Effector memory CD8-positive, alpha-beta T cell (primary cell): Measurements from ENCODE around the gene OOSP3.

ENCODE experiments used
- ATAC-seq: fragments of 150-1000 bp; cut with Tn5 transposase; replicated peaks from 2 replicates; pipeline ENCODE4 v1.10.0; 2021; ENCODE audit warnings: mild to moderate bottlenecking, moderate library complexity
- DNase-seq, 3 experiments: peaks; one replicate each; pipeline ENCODE4 v3.0.0; 2021
- H3K27ac Mint-ChIP-seq, 2 donors: one replicate each; pipeline ENCODE4 v1.8.0; 2022; ENCODE audit warnings: mild to moderate bottlenecking in 2 of 2, mixed read lengths in 2 of 2, moderate library complexity in 2 of 2
- H3K27me3 Mint-ChIP-seq, 2 donors: one replicate each; pipeline ENCODE4 v1.8.0; 2022; ENCODE audit warnings: mixed read lengths in 2 of 2
- H3K36me3 Mint-ChIP-seq: one replicate; pipeline ENCODE4 v1.8.0; 2022; ENCODE audit warnings: mild to moderate bottlenecking, moderate library complexity, mixed read lengths; ENCODE audit not compliant: insufficient read depth
- H3K4me1 Mint-ChIP-seq, 2 donors: one replicate each; pipeline ENCODE4 v1.8.0; 2022; ENCODE audit warnings: low read depth in 2 of 2, mixed read lengths in 2 of 2
- H3K4me3 Mint-ChIP-seq, 2 donors: one replicate each; pipeline ENCODE4 v1.8.0; 2022; ENCODE audit warnings: mild to moderate bottlenecking in 2 of 2, mixed read lengths in 2 of 2, moderate library complexity in 2 of 2
- H3K9me3 Mint-ChIP-seq, 2 donors: one replicate each; pipeline ENCODE4 v1.8.0; 2022; ENCODE audit warnings: mixed read lengths in 2 of 2

OOSP3 gene

GRCh38 chr11:59938718-59939117 is 60.1 kb downstream of the OOSP3 start:
- H3K36me3 Mint-ChIP-seq: no peaks in the 10 kb centered on the region
- no peak overlapping the region for H3K27ac Mint-ChIP-seq
- H3K9me3 Mint-ChIP-seq: no peaks in the 10 kb centered on the region
- DNase-seq: no peak
- peaks cover 32% of the 10 kb centered on the region in 2 donors for H3K27me3 Mint-ChIP-seq
- H3K4me3 Mint-ChIP-seq: no peak overlapping the region
- H3K4me1 Mint-ChIP-seq: no peaks in the 10 kb centered on the region
- ATAC-seq: no peak

GRCh38 chr11:59939482-59939881 is 60.9 kb downstream of the OOSP3 start:
- no peaks in the 10 kb centered on the region for H3K4me1 Mint-ChIP-seq
- no peak overlapping the region for H3K4me3 Mint-ChIP-seq
- ATAC-seq: no peak
- H3K36me3 Mint-ChIP-seq: no peaks in the 10 kb centered on the region
- no peak overlapping the region for H3K27ac Mint-ChIP-seq
- peaks cover 28 to 39% of the 10 kb centered on the region in 2 donors for H3K27me3 Mint-ChIP-seq
- DNase-seq: no peak
- H3K9me3 Mint-ChIP-seq: no peaks in the 10 kb centered on the region

- Mint-ChIP-seq H3K9me3 (no peaks in the 10 kb centered on the region), H3K27ac (no peak overlapping the region), H3K36me3 (no peaks in the 10 kb centered on the region), H3K4me1 (no peaks in the 10 kb centered on the region), H3K27me3 (peaks cover 34 to 47% of the 10 kb centered on the region in 2 donors), H3K4me3 (no peak overlapping the region)
- no peak for ATAC-seq
- DNase-seq: no peak
Measured at GRCh38 chr11:59941091-59941490, 62.5 kb downstream of the OOSP3 start.

GRCh38 chr11:59943997-59944714 is 65.6 kb downstream of the OOSP3 start:
- ATAC-seq (no peak), DNase-seq (no peak)
- Mint-ChIP-seq H3K4me1 (no peaks in the 10 kb centered on the region), H3K27ac (no peak overlapping the region), H3K9me3 (no peaks in the 10 kb centered on the region), H3K36me3 (no peaks in the 10 kb centered on the region), H3K4me3 (no peak overlapping the region), H3K27me3 (peaks cover 37 to 59% of the 10 kb centered on the region in 2 donors)

- H3K9me3 Mint-ChIP-seq: no peaks in the 10 kb centered on the region
- no peaks in the 10 kb centered on the region for H3K36me3 Mint-ChIP-seq
- no peak overlapping the region for H3K27ac Mint-ChIP-seq
- no peaks in the 10 kb centered on the region for H3K4me1 Mint-ChIP-seq
- H3K27me3 Mint-ChIP-seq: peaks cover 36 to 65% of the 10 kb centered on the region in 2 donors
- ATAC-seq (no peak), DNase-seq (no peak)
- H3K4me3 Mint-ChIP-seq: no peak overlapping the region
Measured at GRCh38 chr11:59944720-59945119, 66.1 kb downstream of the OOSP3 start.
